HepG2 (cell line): ENCODE results near the gene RMRP. TPM values are rescaled to one million over a fixed set of nuclear protein-coding genes. Genes with fewer than 3 reads are reported as not detected.

Experiments
- ATAC-seq: fragments of 200-7000 bp; cut with Tn5 transposase; 3 replicates; pipeline ENCODE4 v1.9.1; 2020; ENCODE audit warnings: mild to moderate bottlenecking, moderate library complexity
- Bru-seq: library from RNA; stranded (reverse); fragments of 400-500 nt; gene quantifications from one replicate; lab custom pipeline; 2021; lab: Mats Ljungman, UMichigan
- BruChase-seq, 2 experiments: library from RNA; stranded (reverse); fragments of 400-500 nt; gene quantifications; one replicate each; lab custom pipeline; 2021; lab: Mats Ljungman, UMichigan
- BruUV-seq: library from RNA; stranded (reverse); fragments of 400-500 nt; replicated peaks from 2 replicates; lab custom pipeline; 2021; lab: Mats Ljungman, UMichigan
- CTCF ChIA-PET: fragments of 300-600 bp; formaldehyde crosslinking; extraction: SDS; loops from one replicate; lab custom pipeline; 2021; ENCODE audit warnings: low total read pairs, inconsistent platforms, low intra/inter-chr PET ratio; lab: Yijun Ruan, JAX
- POLR2A ChIA-PET: fragments of 350-600 bp; sonication (Branson Sonifier 250); formaldehyde crosslinking; loops from one replicate; lab custom pipeline; 2020; ENCODE audit warnings: antibody characterized with exemption, inconsistent platforms; lab: Yijun Ruan, JAX
- DNase-seq: peaks from one replicate; pipeline ENCODE4 v3.0.0-alpha.2; 2015; ENCODE audit warnings: low spot score
- FAIRE-seq: peaks from 3 replicates; lab custom pipeline; 2011; peaks lifted over from hg19 to GRCh38; lab: Jason Lieb, UNC
- H2AFZ ChIP-seq: one replicate; pipeline ENCODE4 v1.6.1; 2011; ENCODE audit warnings: low read length, inconsistent platforms
- H3K27ac ChIP-seq: fragments of 300-600 bp; 3 replicates; pipeline ENCODE4 v1.8.0; 2011; ENCODE audit warnings: mixed run types, mild to moderate bottlenecking, mixed read lengths, low read length, inconsistent platforms; ENCODE audit not compliant: insufficient read depth; ENCODE audit errors: extremely low read length
- H3K27me3 ChIP-seq, 2 experiments: fragments of 200-600 bp in 1 of 2; 2 replicates in 1 of 2; 3 replicates in 1 of 2; pipeline versions ENCODE4 v1.6.0 to v1.8.0; 2011; ENCODE audit warnings: low read length in 2 of 2, mild to moderate bottlenecking in 2 of 2, moderate library complexity in 2 of 2, inconsistent platforms in 1 of 2; ENCODE audit not compliant: insufficient read depth in 2 of 2, control insufficient read depth in 1 of 2
- H3K36me3 ChIP-seq, 2 experiments: fragments of 200-600 bp in 1 of 2; replicated peaks in 1 of 2; 2 replicates in 1 of 2; 3 replicates in 1 of 2; pipeline versions ENCODE4 v1.5.1 to v1.8.0; 2011; ENCODE audit warnings: low read length in 2 of 2, inconsistent platforms in 1 of 2; ENCODE audit not compliant: insufficient read depth in 2 of 2, control insufficient read depth in 1 of 2
- H3K4me1 ChIP-seq: 2 replicates; pipeline ENCODE4 v1.5.1; 2012; ENCODE audit warnings: low read length, inconsistent platforms; ENCODE audit not compliant: insufficient read depth
- H3K4me2 ChIP-seq: 2 replicates; pipeline ENCODE4 v1.6.0; 2011; ENCODE audit warnings: low read depth, low read length, inconsistent platforms
- H3K4me3 ChIP-seq, 3 experiments: fragments of 200-600 bp in 1 of 3; sonication (generic), shearing (Covaris generic) in 1 of 3; replicated peaks in 1 of 3; 2 replicates each; pipeline ENCODE4 v1.5.1; 2011 to 2016; ENCODE audit warnings: low read length in 3 of 3, inconsistent platforms in 2 of 3, low read depth in 2 of 3, mild to moderate bottlenecking in 2 of 3, control low read depth in 1 of 3, mixed read lengths in 1 of 3; ENCODE audit not compliant: insufficient read depth in 1 of 3
- H3K79me2 ChIP-seq: one replicate; pipeline ENCODE4 v1.6.1; 2011; ENCODE audit warnings: low read length, inconsistent platforms; ENCODE audit not compliant: insufficient read depth
- H3K9ac ChIP-seq: 2 replicates; pipeline ENCODE4 v1.6.0; 2011; ENCODE audit warnings: mild to moderate bottlenecking, low read depth, low read length, inconsistent platforms; ENCODE audit not compliant: insufficient read depth
- H3K9me3 ChIP-seq: 2 replicates; pipeline ENCODE4 v1.5.1; 2012; ENCODE audit warnings: mild to moderate bottlenecking, low read length
- H4K20me1 ChIP-seq: 2 replicates; pipeline ENCODE4 v1.6.0; 2011; ENCODE audit warnings: inconsistent platforms, mild to moderate bottlenecking, low read length, moderate library complexity; ENCODE audit not compliant: insufficient read depth
- FOXA3 ChIP-seq: IDR thresholded peaks from 2 replicates; pipeline ENCODE4 v1.6.1; 2016; ENCODE audit warnings: missing genetic modification reagents, missing compliant biosample characterization
- FOXJ3 ChIP-seq: sonication (generic); formaldehyde crosslinking; IDR thresholded peaks from 2 replicates; pipeline ENCODE4 v1.4.0; 2020; ENCODE audit warnings: missing genetic modification reagents, mild to moderate bottlenecking, borderline replicate concordance
- JARID2 ChIP-seq: sonication (generic); formaldehyde crosslinking; IDR thresholded peaks from 2 replicates; pipeline ENCODE4 v1.8.1; 2023; ENCODE audit warnings: missing genetic modification reagents, inconsistent platforms; ENCODE audit not compliant: insufficient replicate concordance
- KLF12 ChIP-seq: sonication (generic); formaldehyde crosslinking; IDR thresholded peaks from 2 replicates; pipeline ENCODE4 v1.4.0; 2020; ENCODE audit warnings: missing genetic modification reagents, borderline replicate concordance
- MED1 ChIP-seq: sonication (generic); formaldehyde crosslinking; IDR thresholded peaks from 2 replicates; pipeline ENCODE4 v1.4.0; 2020; ENCODE audit warnings: missing genetic modification reagents
- ZC3H13 ChIP-seq: sonication (generic); formaldehyde crosslinking; IDR thresholded peaks from 2 replicates; pipeline ENCODE4 v1.8.1; 2023; ENCODE audit warnings: mild to moderate bottlenecking, missing genetic modification reagents, moderate library complexity
- ZFP41 ChIP-seq: sonication (generic); formaldehyde crosslinking; IDR thresholded peaks from 2 replicates; pipeline ENCODE4 v1.4.0; 2020; ENCODE audit warnings: mild to moderate bottlenecking, missing genetic modification reagents, borderline replicate concordance
- ZNF263 ChIP-seq: sonication (generic); formaldehyde crosslinking; IDR thresholded peaks from 2 replicates; pipeline ENCODE4 v1.4.0; 2020; ENCODE audit warnings: missing genetic modification reagents
- ZNF335 ChIP-seq: sonication (generic); formaldehyde crosslinking; IDR thresholded peaks from 2 replicates; pipeline ENCODE4 v1.4.0; 2020; ENCODE audit warnings: missing genetic modification reagents
- ZNF616 ChIP-seq: sonication (generic); formaldehyde crosslinking; IDR thresholded peaks from 2 replicates; pipeline ENCODE4 v1.5.0; 2020; ENCODE audit warnings: low read depth, mild to moderate bottlenecking, missing genetic modification reagents
- ZNF619 ChIP-seq: sonication (generic); formaldehyde crosslinking; IDR thresholded peaks from 2 replicates; pipeline ENCODE4 v1.4.0; 2020; ENCODE audit warnings: mild to moderate bottlenecking, missing genetic modification reagents
- WGBS: methylation state at CpG from one replicate; pipeline ENCODE4 v1.1.6; 2017; ENCODE audit warnings: low lambda C conversion rate; 5-methylcytosine and 5-hydroxymethylcytosine counted together
- in situ Hi-C: cut with HindIII; loops from 2 replicates; pipeline ENCODE4 v1.10.0; 2017; ENCODE audit warnings: low pct_unique_long_range_greater_than_20kb; ENCODE audit not compliant: extremely low pct_ligation_motif_present
- intact Hi-C: fragments of 100-400 bp; cut with micrococcal nuclease; formaldehyde crosslinking; loops from one replicate; pipeline ENCODE4 v1.10.0; 2022; ENCODE audit not compliant: unreplicated experiment
- long read RNA-seq, 2 experiments: library from RNA in 1 of 2; library from polyadenylated mRNA in 1 of 2; stranded (forward) in 1 of 2; unstranded in 1 of 2; transcript quantifications; one replicate each; pipeline ENCODE4 v2.0.0, GENCODE V29; 2019 to 2022
- polyA minus RNA-seq, 3 experiments: library from RNA; depleted of rRNA, polyadenylated mRNA; stranded (reverse); fragments of >200 nt; gene quantifications; 2 replicates each; pipeline ENCODE4 v1.2.3, GENCODE V29; 2011; ENCODE audit warnings: low replicate concordance in 1 of 3
- polyA plus RNA-seq, 8 experiments: library from polyadenylated mRNA; depleted of rRNA in 3 of 8; stranded (reverse) in 7 of 8; unstranded in 1 of 8; fragments of >200 nt; fragmentation: Illumina TruSeq in 4 of 8; extraction: Trizol in 4 of 8; gene quantifications; 2 replicates each; pipeline versions ENCODE4 v1.2.1 to v1.2.3, GENCODE V29; 2011 to 2016; ENCODE audit warnings: low read depth in 4 of 8, missing spikeins in 1 of 8, mixed read lengths in 1 of 8; ENCODE audit not compliant: insufficient read depth in 1 of 8
- total RNA-seq, 5 experiments: library from RNA; depleted of rRNA; stranded (reverse); fragments of >200 nt; fragmentation: Illumina TruSeq; extraction: Trizol; gene quantifications; 2 replicates each; pipeline ENCODE4 v1.2.3, GENCODE V29; 2016; ENCODE audit warnings: low read depth in 1 of 5
- TF ChIP-seq, protein P1 (sequence below): sonication (generic); formaldehyde crosslinking; IDR thresholded peaks from 2 replicates; pipeline ENCODE4; 2020; ENCODE audit warnings: missing genetic modification reagents, mild to moderate bottlenecking, borderline replicate concordance
- TF ChIP-seq, protein P2 (sequence below): sonication (generic); formaldehyde crosslinking; IDR thresholded peaks from 2 replicates; pipeline ENCODE4 v1.5.1; 2020; ENCODE audit warnings: missing genetic modification reagents, mild to moderate bottlenecking, borderline replicate concordance

Gene RMRP
- 1,047 and 4,025 TPM in 2 replicates for total RNA-seq (2016; rRNA removed; fragmentation: Illumina TruSeq; extraction: Trizol)
- 14,541 and 17,847 TPM in 2 replicates for total RNA-seq (2016; cell fraction: cytosol; rRNA removed; fragmentation: Illumina TruSeq; extraction: Trizol; ENCODE audit: low read depth)
- 1,278 and 4,694 TPM in 2 replicates for total RNA-seq (2016; cell fraction: insoluble cytoplasmic fraction; rRNA removed; fragmentation: Illumina TruSeq; extraction: Trizol)
- total RNA-seq (2016; cell fraction: membrane; rRNA removed; fragmentation: Illumina TruSeq; extraction: Trizol), result 1,777 and 1,949 TPM in 2 replicates
- total RNA-seq (2016; cell fraction: nucleus; rRNA removed; fragmentation: Illumina TruSeq; extraction: Trizol), result 24,487 and 26,007 TPM in 2 replicates
- 36.7 and 51.4 TPM in 2 replicates for polyA plus RNA-seq (2011; rRNA removed)
- polyA plus RNA-seq (2011; cell fraction: cytosol; rRNA removed), result 33.6 and 36.8 TPM in 2 replicates
- 3,177 and 3,657 TPM in 2 replicates for polyA plus RNA-seq (2011; cell fraction: nucleus; rRNA removed)
- polyA plus RNA-seq (2012), result 10.9 and 118 TPM in 2 replicates
- 4.5 TPM in 1 of 2 replicates, not detected in the other for polyA plus RNA-seq (2016; cell fraction: cytosol; fragmentation: Illumina TruSeq; extraction: Trizol; ENCODE audit: low read depth)
- polyA plus RNA-seq (2016; cell fraction: insoluble cytoplasmic fraction; fragmentation: Illumina TruSeq; extraction: Trizol; ENCODE audit: low read depth), result not detected in 2 replicates
- not detected in 2 replicates for polyA plus RNA-seq (2016; cell fraction: membrane; fragmentation: Illumina TruSeq; extraction: Trizol; ENCODE audit: low read depth)
- not detected in 2 replicates for polyA plus RNA-seq (2016; cell fraction: nucleus; fragmentation: Illumina TruSeq; extraction: Trizol; ENCODE audit: insufficient read depth, low read depth)
- polyA minus RNA-seq (2011; rRNA and poly(A)+ RNA removed; ENCODE audit: low replicate concordance), result 7,133 and 10,474 TPM in 2 replicates
- 10,046 and 14,120 TPM in 2 replicates for polyA minus RNA-seq (2011; cell fraction: cytosol; rRNA and poly(A)+ RNA removed)
- 104,669 and 122,700 TPM in 2 replicates for polyA minus RNA-seq (2011; cell fraction: nucleus; rRNA and poly(A)+ RNA removed)
- Bru-seq, nascent RNA, result not detected
- BruChase-seq, experiment 1, labeled RNA remaining after a 6-hour chase, result not detected
- not detected for BruChase-seq, experiment 2, labeled RNA remaining after a 2-hour chase
- long read RNA-seq, experiment 1, result 0 reads
- long read RNA-seq, experiment 2, result 0 reads

GRCh38 chr9:35657546-35658136 is at the start of gene RMRP:
Gene RMRP, minus strand, starts transcription at chr9:35658019.
- peak; percentile 99 for DNase-seq
- ChIA-PET CTCF (interaction anchor here (1.7 kb wide), 2 partner anchors 11 to 38 kb away, joined by 8 to 9 read pairs; no protein-coding TSS in a partner anchor), POLR2A (interaction anchor here (0.7 to 6.3 kb wide), 14 partner anchors 10 to 496 kb away, joined by 3 to 68 read pairs (median 5); partner anchors contain the start of genes CREB3, GBA2, HINT2 and RGP1)
- H3K27me3 ChIP-seq, result no peaks in the 10 kb centered on the region; a peak in 2 of 5 replicates
- no peaks in the 10 kb centered on the region for H4K20me1 ChIP-seq
- peak within 1 kb of the TSS; percentile 100 for H3K27ac ChIP-seq
- intact Hi-C loops (loop anchor here (1.0 kb wide), 4 partner anchors 11 to 92 kb away; partner anchors contain the start of genes CREB3, GBA2, RGP1 and TLN1), in situ Hi-C loops (loop anchor here (10.0 kb wide), 1 partner anchor 543 kb away; the partner anchor contains the start of gene ATOSB)
- H3K4me1 ChIP-seq, result peaks cover 71% of the 10 kb centered on the region
- H3K79me2 ChIP-seq, result peaks cover 6% of the 10 kb centered on the region
- no peaks in the 10 kb centered on the region for H3K9me3 ChIP-seq
- ATAC-seq, result peak; percentile 90
- peak within 1 kb of the TSS; percentile 59 for H2AFZ ChIP-seq
- BruUV-seq, result TSS peak; percentile 85
- peak; percentile 86 for FAIRE-seq
- H3K36me3 ChIP-seq, result peaks cover 5 to 6% of the 10 kb centered on the region in 2 experiments; a peak in 3 of 5 replicates
- WGBS, result under 1% methylated on average over 13 of the region's 42 CpGs
- peak within 1 kb of the TSS; percentile 66 to 89 (median 85) for H3K4me3 ChIP-seq
- H3K9ac ChIP-seq, result peak within 1 kb of the TSS; percentile 98
- peak within 1 kb of the TSS; percentile 82 for H3K4me2 ChIP-seq
- TF ChIP-seq, protein P1, sequence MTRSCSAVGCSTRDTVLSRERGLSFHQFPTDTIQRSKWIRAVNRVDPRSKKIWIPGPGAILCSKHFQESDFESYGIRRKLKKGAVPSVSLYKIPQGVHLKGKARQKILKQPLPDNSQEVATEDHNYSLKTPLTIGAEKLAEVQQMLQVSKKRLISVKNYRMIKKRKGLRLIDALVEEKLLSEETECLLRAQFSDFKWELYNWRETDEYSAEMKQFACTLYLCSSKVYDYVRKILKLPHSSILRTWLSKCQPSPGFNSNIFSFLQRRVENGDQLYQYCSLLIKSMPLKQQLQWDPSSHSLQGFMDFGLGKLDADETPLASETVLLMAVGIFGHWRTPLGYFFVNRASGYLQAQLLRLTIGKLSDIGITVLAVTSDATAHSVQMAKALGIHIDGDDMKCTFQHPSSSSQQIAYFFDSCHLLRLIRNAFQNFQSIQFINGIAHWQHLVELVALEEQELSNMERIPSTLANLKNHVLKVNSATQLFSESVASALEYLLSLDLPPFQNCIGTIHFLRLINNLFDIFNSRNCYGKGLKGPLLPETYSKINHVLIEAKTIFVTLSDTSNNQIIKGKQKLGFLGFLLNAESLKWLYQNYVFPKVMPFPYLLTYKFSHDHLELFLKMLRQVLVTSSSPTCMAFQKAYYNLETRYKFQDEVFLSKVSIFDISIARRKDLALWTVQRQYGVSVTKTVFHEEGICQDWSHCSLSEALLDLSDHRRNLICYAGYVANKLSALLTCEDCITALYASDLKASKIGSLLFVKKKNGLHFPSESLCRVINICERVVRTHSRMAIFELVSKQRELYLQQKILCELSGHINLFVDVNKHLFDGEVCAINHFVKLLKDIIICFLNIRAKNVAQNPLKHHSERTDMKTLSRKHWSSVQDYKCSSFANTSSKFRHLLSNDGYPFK (CRISPR knock-in tag), result peak; percentile 77; the same call in 1 of the 2 replicates
- peak; percentile 88 for TF ChIP-seq ZC3H13 (CRISPR knock-in tag)
- TF ChIP-seq, protein P2, sequence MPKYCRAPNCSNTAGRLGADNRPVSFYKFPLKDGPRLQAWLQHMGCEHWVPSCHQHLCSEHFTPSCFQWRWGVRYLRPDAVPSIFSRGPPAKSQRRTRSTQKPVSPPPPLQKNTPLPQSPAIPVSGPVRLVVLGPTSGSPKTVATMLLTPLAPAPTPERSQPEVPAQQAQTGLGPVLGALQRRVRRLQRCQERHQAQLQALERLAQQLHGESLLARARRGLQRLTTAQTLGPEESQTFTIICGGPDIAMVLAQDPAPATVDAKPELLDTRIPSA, result peak; percentile 91; the same call in 1 of the 2 replicates
- peak; percentile 61; the same call in 1 of the 2 replicates for TF ChIP-seq ZFP41 (CRISPR knock-in tag)
- peak; percentile 92; the same call in 1 of the 2 replicates for TF ChIP-seq KLF12 (CRISPR knock-in tag)
- peak; percentile 69; the same call in 1 of the 2 replicates for TF ChIP-seq ZNF619 (CRISPR knock-in tag)
- peak; percentile 85 for TF ChIP-seq ZNF263 (CRISPR knock-in tag)
- TF ChIP-seq MED1, result peak; percentile 97
- TF ChIP-seq ZNF335 (CRISPR knock-in tag), result no peak; the same call in 1 of the 2 replicates
- peak; percentile 81 for TF ChIP-seq JARID2 (CRISPR knock-in tag)
- peak; percentile 89 for TF ChIP-seq ZNF616
- peak; percentile 80; the same call in 1 of the 2 replicates for TF ChIP-seq FOXJ3 (CRISPR knock-in tag)
- peak; percentile 88 for TF ChIP-seq FOXA3
